CD4-positive, alpha-beta T cell (primary cell): ENCODE data around the gene HSPBAP1. TPM values are rescaled to one million over a fixed set of nuclear protein-coding genes. Genes with fewer than 3 reads are reported as not detected.

Experiments
- ATAC-seq: fragments of 200-7000 bp; cut with Tn5 transposase; one replicate; pipeline ENCODE4 v1.10.0; 2022; ENCODE audit warnings: mild to moderate bottlenecking; ENCODE audit not compliant: poor library complexity
- CTCF ChIA-PET: fragments of 350-600 bp; sonication (Branson Sonifier 250); formaldehyde crosslinking; loops from one replicate; lab custom pipeline; 2021; ENCODE audit warnings: antibody characterized with exemption, inconsistent platforms; lab: Charles Lee
- POLR2A ChIA-PET: fragments of 350-600 bp; sonication (Branson Sonifier 250); formaldehyde crosslinking; loops from one replicate; lab custom pipeline; 2021; ENCODE audit warnings: antibody characterized with exemption, inconsistent platforms; lab: Charles Lee
- DNase-seq, 14 experiments: peaks; one replicate each; pipeline ENCODE4 v3.0.0-alpha.2; 2013 to 2020; ENCODE audit warnings: mixed read lengths in 2 of 14
- H3K27ac ChIP-seq, 2 donors: one replicate each; pipeline versions ENCODE4 v1.5.1 to v1.7.0; 2013; ENCODE audit warnings: low read length in 2 of 2, low read depth in 1 of 2, mild to moderate bottlenecking in 1 of 2
- H3K27me3 ChIP-seq, 2 experiments: 1 replicate in 1 of 2; 2 replicates in 1 of 2; pipeline versions ENCODE4 v1.6.1 to v1.7.0; 2013; ENCODE audit warnings: low read length in 2 of 2, control low read depth in 1 of 2, mild to moderate bottlenecking in 1 of 2, moderate library complexity in 1 of 2; ENCODE audit not compliant: insufficient read depth in 2 of 2, control insufficient read depth in 1 of 2
- H3K36me3 ChIP-seq: one replicate; pipeline ENCODE4 v1.6.1; 2013; ENCODE audit warnings: low read length, control low read depth; ENCODE audit not compliant: insufficient read depth
- H3K4me1 ChIP-seq: one replicate; pipeline ENCODE4 v1.6.1; 2013; ENCODE audit warnings: low read length, control low read depth; ENCODE audit not compliant: insufficient read depth
- H3K4me3 ChIP-seq: one replicate; pipeline ENCODE4 v1.5.1; 2013; ENCODE audit warnings: mild to moderate bottlenecking, low read length, moderate library complexity
- H3K9me3 ChIP-seq, 2 experiments: 1 replicate in 1 of 2; 2 replicates in 1 of 2; pipeline versions ENCODE4 v1.6.1 to v1.7.0; 2013; ENCODE audit warnings: low read length in 2 of 2, mild to moderate bottlenecking in 2 of 2, control low read depth in 1 of 2, moderate library complexity in 1 of 2; ENCODE audit not compliant: control insufficient read depth in 1 of 2, insufficient read depth in 1 of 2
- H3K27ac Mint-ChIP-seq: one replicate; pipeline ENCODE4 v1.8.0; 2020; ENCODE audit warnings: mixed read lengths
- H3K27me3 Mint-ChIP-seq: one replicate; pipeline ENCODE4 v1.8.0; 2021; ENCODE audit warnings: mixed read lengths
- H3K36me3 Mint-ChIP-seq: one replicate; pipeline ENCODE4 v1.8.0; 2021; ENCODE audit warnings: low read depth, mixed read lengths
- H3K4me1 Mint-ChIP-seq: one replicate; pipeline ENCODE4 v1.8.0; 2021; ENCODE audit warnings: low read depth, mixed read lengths
- H3K4me3 Mint-ChIP-seq: one replicate; pipeline ENCODE4 v1.8.0; 2020; ENCODE audit warnings: mild to moderate bottlenecking, mixed read lengths
- H3K9me3 Mint-ChIP-seq: one replicate; pipeline ENCODE4 v1.8.0; 2020; ENCODE audit warnings: mixed read lengths
- CTCF ChIP-seq: fragments of 200-600 bp; IDR thresholded peaks from one replicate; pipeline ENCODE4 v1.8.0; 2022; ENCODE audit warnings: antibody characterized with exemption, mild to moderate bottlenecking
- intact Hi-C, 2 experiments: fragments of 100-400 bp; cut with DNase I in 1 of 2; cut with micrococcal nuclease in 1 of 2; formaldehyde crosslinking; loops; one replicate each; pipeline versions ENCODE4 v1.15.1 to v1.9.0; 2023 to 2025; cut with DNase I, micrococcal nuclease
- total RNA-seq, 174 experiments: library from RNA in 2 of 174; stranded (reverse) in 2 of 174; gene quantifications; one replicate each; pipeline ENCODE4 v1.2.3 and lab custom pipeline; 2021 to 2026

The HSPBAP1 gene
- total RNA-seq, 2 experiments from 2014 or later, result 9.3 to 11.0 TPM

GRCh38 chr3:122799322-122799721, 5.7 kb upstream of the HSPBAP1 start:
- ChIA-PET POLR2A (no interaction called here), CTCF (no interaction called here)
- no peak overlapping the region for H3K4me3 Mint-ChIP-seq

GRCh38 chr3:122797291-122797690, 3.7 kb upstream of the HSPBAP1 start:
- H3K4me3 Mint-ChIP-seq, result peak overlapping the region; percentile 79
- Histone ChIP-seq H3K36me3 (no peaks in the 10 kb centered on the region), H3K4me1 (peaks cover 37% of the 10 kb centered on the region), H3K4me3 (no peak overlapping the region), H3K27me3 (no peaks in the 10 kb centered on the region), H3K9me3 (no peaks in the 10 kb centered on the region), H3K27ac (no peak overlapping the region)
- H3K4me1 Mint-ChIP-seq, result peaks cover 32% of the 10 kb centered on the region
- H3K9me3 Mint-ChIP-seq, result no peaks in the 10 kb centered on the region
- POLR2A ChIA-PET, result interaction anchor here (1.1 kb wide), 1 partner anchor 13 kb away, joined by 3 read pairs; no protein-coding TSS in a partner anchor
- peaks cover 17% of the 10 kb centered on the region for H3K36me3 Mint-ChIP-seq
- CTCF ChIA-PET, result interaction anchor here (1.5 kb wide), 1 partner anchor 23 kb away, joined by 3 read pairs; no protein-coding TSS in a partner anchor
- no peak for TF ChIP-seq CTCF
- intact Hi-C loops, result loop anchor here in 1 of 2 experiments (5.0 to 10.0 kb wide), 4 partner anchors 405 to 1252 kb away; partner anchors contain the start of genes FAM162A, MIX23, POLQ and SEC22A
- H3K27ac Mint-ChIP-seq, result peak overlapping the region; percentile 46
- ATAC-seq (no peak), DNase-seq (peak in 1 of 14 experiments; percentile 9)
- H3K27me3 Mint-ChIP-seq, result no peaks in the 10 kb centered on the region

More at GRCh38 chr3:122799322-122799721, 5.7 kb upstream of the HSPBAP1 start:
- H3K36me3 ChIP-seq, result no peaks in the 10 kb centered on the region
- H3K9me3 ChIP-seq, result no peaks in the 10 kb centered on the region
- H3K4me1 ChIP-seq, result peaks cover 20% of the 10 kb centered on the region
- no peaks in the 10 kb centered on the region for H3K27me3 Mint-ChIP-seq
- H3K27me3 ChIP-seq, result no peaks in the 10 kb centered on the region
- H3K27ac ChIP-seq, result no peak overlapping the region
- H3K36me3 Mint-ChIP-seq, result peaks cover 9% of the 10 kb centered on the region
- intact Hi-C loops, result loop anchor here in 1 of 2 experiments (5.0 to 10.0 kb wide), 4 partner anchors 403 to 1255 kb away; partner anchors contain the start of genes FAM162A, MIX23, POLQ and SEC22A
- no peak overlapping the region for H3K4me3 ChIP-seq
- peaks cover 33% of the 10 kb centered on the region for H3K4me1 Mint-ChIP-seq
- no peak overlapping the region for H3K27ac Mint-ChIP-seq
- ATAC-seq, result no peak
- no peaks in the 10 kb centered on the region for H3K9me3 Mint-ChIP-seq
- no peak for TF ChIP-seq CTCF
- DNase-seq, result no peak

- Mint-ChIP-seq H3K36me3 (peaks cover 17% of the 10 kb centered on the region), H3K27ac (peak overlapping the region; percentile 64)
- POLR2A ChIA-PET, result interaction anchor here (0.7 kb wide), 1 partner anchor 411 kb away, joined by 3 read pairs; the partner anchor contains the start of gene FAM162A
Measured at GRCh38 chr3:122795674-122796195, 2.1 kb upstream of the HSPBAP1 start.

More at GRCh38 chr3:122795674-122796195, 2.1 kb upstream of the HSPBAP1 start:
- Mint-ChIP-seq H3K4me3 (peak overlapping the region; percentile 79), H3K9me3 (no peaks in the 10 kb centered on the region), H3K4me1 (peaks cover 32% of the 10 kb centered on the region), H3K27me3 (no peaks in the 10 kb centered on the region)
- Histone ChIP-seq H3K9me3 (no peaks in the 10 kb centered on the region), H3K27ac (peak overlapping the region in 1 of 2 donors; percentile 75), H3K27me3 (no peaks in the 10 kb centered on the region), H3K4me3 (peak overlapping the region; percentile 68), H3K4me1 (peaks cover 37% of the 10 kb centered on the region), H3K36me3 (no peaks in the 10 kb centered on the region)
- peak in 3 of 14 experiments; percentile 5 to 36 (median 35) for DNase-seq
- intact Hi-C loops, result loop anchor here in 1 of 2 experiments (5.0 to 10.0 kb wide), 4 partner anchors 407 to 1251 kb away; partner anchors contain the start of genes FAM162A, MIX23, POLQ and SEC22A
- CTCF ChIA-PET, result interaction anchor here (1.5 kb wide), 1 partner anchor 24 kb away, joined by 3 read pairs; no protein-coding TSS in a partner anchor
- no peak for ATAC-seq
- no peak for TF ChIP-seq CTCF
